AG04449 (cell line): Measurements from ENCODE around the gene GABBR2.

ENCODE experiments used
- CTCF ChIA-PET: fragments of 350-600 bp; formaldehyde crosslinking; extraction: SDS; loops from one replicate; lab custom pipeline; 2021; ENCODE audit warnings: antibody characterized with exemption; lab: Yijun Ruan, JAX
- POLR2A ChIA-PET: fragments of 400-600, 350-600 bp; formaldehyde crosslinking; extraction: SDS; loops from one replicate; lab custom pipeline; 2020; ENCODE audit warnings: antibody characterized with exemption, inconsistent platforms; lab: Yijun Ruan, JAX
- DNase-seq: peaks from one replicate; pipeline ENCODE4 v3.0.0-alpha.2; 2010; ENCODE audit warnings: low read depth, low spot score
- H3K4me3 ChIP-seq: 2 replicates; pipeline ENCODE4 v1.5.1; 2011; ENCODE audit warnings: low read depth, mild to moderate bottlenecking, control low read depth, low read length
- TF ChIP-seq, protein P1 (sequence below): IDR thresholded peaks from one replicate; pipeline ENCODE4 v1.5.1; 2011; ENCODE audit warnings: mild to moderate bottlenecking, moderate library complexity, low read length, control low read depth, inconsistent platforms; ENCODE audit not compliant: insufficient read depth; ENCODE audit errors: missing control alignments

The GABBR2 gene

DNA sequence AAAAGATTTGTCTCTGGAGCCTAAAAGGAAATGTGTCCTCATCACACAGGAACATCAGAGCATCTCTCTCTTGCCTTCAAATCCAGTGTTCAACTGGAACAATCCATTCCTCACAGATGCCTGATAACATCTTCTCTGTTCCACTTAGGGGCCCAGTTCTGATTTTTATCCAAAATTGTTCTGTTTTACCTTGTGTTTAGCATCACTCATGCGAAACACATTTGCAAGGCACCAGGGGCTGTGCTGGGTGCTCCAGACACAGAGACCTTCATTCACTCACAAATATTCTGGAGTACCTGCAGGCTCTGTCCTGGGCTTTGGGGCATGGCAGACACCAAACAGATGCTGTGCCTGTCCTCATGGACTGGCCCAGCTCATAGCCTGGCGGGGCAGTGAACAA lies 13.8 kb downstream of the GABBR2 start:
- ChIA-PET CTCF (interaction anchor here (0.7 to 1.2 kb wide), 3 partner anchors 12 to 80 kb away, joined by 3 to 5 read pairs (median 3); no protein-coding TSS in a partner anchor), POLR2A (no interaction called here)
- no peak for DNase-seq
- no peak overlapping the region for H3K4me3 ChIP-seq
- TF ChIP-seq, protein P1, sequence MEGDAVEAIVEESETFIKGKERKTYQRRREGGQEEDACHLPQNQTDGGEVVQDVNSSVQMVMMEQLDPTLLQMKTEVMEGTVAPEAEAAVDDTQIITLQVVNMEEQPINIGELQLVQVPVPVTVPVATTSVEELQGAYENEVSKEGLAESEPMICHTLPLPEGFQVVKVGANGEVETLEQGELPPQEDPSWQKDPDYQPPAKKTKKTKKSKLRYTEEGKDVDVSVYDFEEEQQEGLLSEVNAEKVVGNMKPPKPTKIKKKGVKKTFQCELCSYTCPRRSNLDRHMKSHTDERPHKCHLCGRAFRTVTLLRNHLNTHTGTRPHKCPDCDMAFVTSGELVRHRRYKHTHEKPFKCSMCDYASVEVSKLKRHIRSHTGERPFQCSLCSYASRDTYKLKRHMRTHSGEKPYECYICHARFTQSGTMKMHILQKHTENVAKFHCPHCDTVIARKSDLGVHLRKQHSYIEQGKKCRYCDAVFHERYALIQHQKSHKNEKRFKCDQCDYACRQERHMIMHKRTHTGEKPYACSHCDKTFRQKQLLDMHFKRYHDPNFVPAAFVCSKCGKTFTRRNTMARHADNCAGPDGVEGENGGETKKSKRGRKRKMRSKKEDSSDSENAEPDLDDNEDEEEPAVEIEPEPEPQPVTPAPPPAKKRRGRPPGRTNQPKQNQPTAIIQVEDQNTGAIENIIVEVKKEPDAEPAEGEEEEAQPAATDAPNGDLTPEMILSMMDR = no peak

GRCh38 chr9:98692392-98692791 lies 16.3 kb downstream of the GABBR2 start:
- TF ChIP-seq, protein P1 = no peak
- CTCF ChIA-PET = interaction anchor here (1.0 to 1.5 kb wide), 2 partner anchors 14 to 377 kb away, joined by 3 to 4 read pairs; no protein-coding TSS in a partner anchor
- H3K4me3 ChIP-seq = no peak overlapping the region
- POLR2A ChIA-PET = no interaction called here
- no peak for DNase-seq

DNA sequence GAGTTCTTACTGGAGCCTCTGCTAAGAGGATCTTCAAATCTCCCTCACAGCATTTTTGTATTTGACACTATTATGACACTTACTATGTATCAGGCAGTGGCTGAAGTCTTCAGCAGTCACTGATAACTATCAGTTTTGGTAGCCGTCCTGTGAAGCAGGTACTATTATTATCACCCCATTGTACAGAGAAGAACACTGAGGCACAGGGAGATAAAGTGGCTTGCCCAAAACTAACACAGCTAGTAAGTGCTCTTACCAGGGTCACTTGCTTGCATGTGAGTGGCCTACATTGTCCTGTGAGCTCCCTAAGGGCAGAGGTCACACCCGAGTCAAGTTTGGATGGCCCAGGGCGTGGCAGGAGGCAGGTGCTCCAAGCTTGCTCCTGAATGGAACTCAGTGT lies 16.8 kb downstream of the GABBR2 start:
- POLR2A ChIA-PET = no interaction called here
- TF ChIP-seq, protein P1 = no peak
- H3K4me3 ChIP-seq = no peak overlapping the region
- DNase-seq = no peak
- CTCF ChIA-PET = interaction anchor here (1.0 to 1.5 kb wide), 3 partner anchors 14 to 377 kb away, joined by 3 to 4 read pairs (median 4); no protein-coding TSS in a partner anchor

GRCh38 chr9:98690686-98691085 lies 18.0 kb downstream of the GABBR2 start:
- TF ChIP-seq, protein P1 = no peak
- DNase-seq = no peak
- no peak overlapping the region for H3K4me3 ChIP-seq
- ChIA-PET POLR2A (no interaction called here), CTCF (interaction anchor here (0.7 to 1.3 kb wide), 3 partner anchors 13 to 20 kb away, joined by 3 to 4 read pairs (median 4); no protein-coding TSS in a partner anchor)

DNA sequence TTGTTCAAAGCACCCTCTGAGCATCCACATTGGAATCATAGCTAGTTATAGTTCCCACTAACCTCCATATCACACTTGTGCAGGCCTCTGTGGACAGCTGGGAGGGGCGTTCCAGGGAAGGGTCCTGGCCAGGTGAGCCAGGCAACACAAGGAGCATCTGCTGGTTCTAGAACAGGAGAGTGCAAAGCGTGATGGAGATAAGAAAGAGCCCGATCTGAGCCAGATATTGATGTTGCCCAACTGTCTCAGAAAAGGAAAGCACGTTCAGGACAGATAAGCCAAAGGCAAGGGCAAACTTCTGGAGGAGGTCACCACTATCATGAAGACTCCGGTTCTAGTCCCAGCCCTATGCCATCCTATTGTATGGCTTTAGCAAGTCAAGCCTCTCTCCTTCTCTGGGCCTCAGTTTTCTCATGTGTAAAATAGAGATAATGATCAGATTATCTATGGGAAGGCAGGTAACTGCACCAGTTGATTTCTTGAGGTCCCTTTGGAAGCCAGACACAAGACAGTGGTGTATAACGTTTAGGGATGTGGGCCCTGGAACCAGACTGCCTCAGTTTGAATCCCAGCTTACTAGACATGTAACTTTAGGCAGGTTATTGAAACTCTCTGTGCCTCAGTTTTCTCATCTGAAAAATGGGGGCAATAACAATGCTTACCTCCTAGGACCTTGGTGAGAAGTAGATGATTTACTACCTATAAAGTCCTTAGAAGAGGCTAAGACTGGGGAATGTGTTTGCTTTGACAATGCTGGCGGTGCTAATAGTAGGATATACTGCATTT lies 19.8 kb downstream of the GABBR2 start:
- TF ChIP-seq, protein P1 = no peak
- no peak for DNase-seq
- H3K4me3 ChIP-seq = no peak overlapping the region
- CTCF ChIA-PET = interaction anchor here (0.6 to 1.5 kb wide), 4 partner anchors 28 to 480 kb away, joined by 3 to 8 read pairs (median 3); no protein-coding TSS in a partner anchor
- POLR2A ChIA-PET = no interaction called here

GRCh38 chr9:98687911-98688310 lies 20.8 kb downstream of the GABBR2 start:
- DNase-seq = no peak
- ChIA-PET CTCF (interaction anchor here (0.7 kb wide), 1 partner anchor 27 kb away, joined by 3 read pairs; no protein-coding TSS in a partner anchor), POLR2A (no interaction called here)
- TF ChIP-seq, protein P1 = no peak
- no peak overlapping the region for H3K4me3 ChIP-seq
